ENCODE data around the gene SP110. TPM values are rescaled to one million over a fixed set of nuclear protein-coding genes. Genes with fewer than 3 reads are reported as not detected.
A peak's percentile ranks its signal among the peaks of the same experiment; 100 is the strongest.

Gene SP110
- total and polyA plus RNA-seq, 4 donors = 16.2 to 31.4 (median 28.1) TPM

DNA sequence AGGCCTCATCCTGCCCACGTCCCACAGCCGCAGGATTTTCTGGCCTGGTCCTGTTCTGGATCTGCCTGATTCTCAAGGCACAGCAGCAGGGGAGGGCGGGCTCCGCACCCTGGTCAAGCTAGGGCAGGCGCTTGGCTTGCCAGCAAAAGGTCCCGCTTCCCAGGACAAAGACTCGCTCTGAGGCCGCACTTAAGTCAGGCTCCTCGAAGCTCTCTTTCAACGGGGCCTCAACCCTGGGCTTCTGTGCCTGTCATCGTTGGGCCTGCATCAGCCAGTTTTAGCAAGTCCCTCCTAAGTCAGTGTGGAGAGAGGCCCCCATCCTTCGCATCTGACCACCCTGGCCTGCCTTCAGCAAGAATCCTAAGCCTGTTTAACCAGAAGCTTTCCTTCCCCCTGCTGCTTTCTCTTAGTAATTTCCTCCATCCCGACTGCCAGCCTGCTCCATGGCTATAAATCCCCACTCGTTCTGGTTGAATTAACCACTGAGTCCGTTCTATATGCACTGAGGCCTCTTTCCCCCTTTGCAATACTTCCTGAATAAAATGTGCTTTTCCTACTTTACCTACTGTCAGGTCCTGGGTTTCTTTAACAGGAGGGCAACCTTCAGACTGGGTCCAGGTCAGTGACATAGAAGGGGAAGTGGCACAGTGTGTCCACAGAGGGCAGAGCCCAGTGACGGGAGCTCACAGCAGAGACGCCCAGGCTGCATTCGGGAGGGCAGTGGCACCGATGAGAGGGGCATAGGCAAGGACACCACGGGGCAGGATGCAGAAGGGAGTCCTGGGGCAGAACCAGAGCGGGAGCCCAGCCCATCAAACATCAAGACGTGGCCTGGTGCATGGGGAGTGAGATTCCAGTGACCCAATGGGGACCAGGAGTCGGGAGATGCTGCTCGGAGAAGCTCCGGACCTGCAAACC, 62.7 kb downstream of the SP110 start:
- TF ChIP-seq, protein P1, sequence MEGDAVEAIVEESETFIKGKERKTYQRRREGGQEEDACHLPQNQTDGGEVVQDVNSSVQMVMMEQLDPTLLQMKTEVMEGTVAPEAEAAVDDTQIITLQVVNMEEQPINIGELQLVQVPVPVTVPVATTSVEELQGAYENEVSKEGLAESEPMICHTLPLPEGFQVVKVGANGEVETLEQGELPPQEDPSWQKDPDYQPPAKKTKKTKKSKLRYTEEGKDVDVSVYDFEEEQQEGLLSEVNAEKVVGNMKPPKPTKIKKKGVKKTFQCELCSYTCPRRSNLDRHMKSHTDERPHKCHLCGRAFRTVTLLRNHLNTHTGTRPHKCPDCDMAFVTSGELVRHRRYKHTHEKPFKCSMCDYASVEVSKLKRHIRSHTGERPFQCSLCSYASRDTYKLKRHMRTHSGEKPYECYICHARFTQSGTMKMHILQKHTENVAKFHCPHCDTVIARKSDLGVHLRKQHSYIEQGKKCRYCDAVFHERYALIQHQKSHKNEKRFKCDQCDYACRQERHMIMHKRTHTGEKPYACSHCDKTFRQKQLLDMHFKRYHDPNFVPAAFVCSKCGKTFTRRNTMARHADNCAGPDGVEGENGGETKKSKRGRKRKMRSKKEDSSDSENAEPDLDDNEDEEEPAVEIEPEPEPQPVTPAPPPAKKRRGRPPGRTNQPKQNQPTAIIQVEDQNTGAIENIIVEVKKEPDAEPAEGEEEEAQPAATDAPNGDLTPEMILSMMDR (IDR thresholded peaks at IDR 0.05; ENCODE audit: control extremely low read depth, extremely low read depth) = no peak
- no peak overlapping the region for H3K9ac ChIP-seq (ENCODE audit: insufficient read depth in 1 of 2, low read length in 2 of 2)
- H3K36me3 ChIP-seq (ENCODE audit: control insufficient read depth in 4 of 4, insufficient read depth in 4 of 4, low read length in 4 of 4) = no peaks in the 10 kb centered on the region
- no peaks in the 10 kb centered on the region for H3K27me3 ChIP-seq (ENCODE audit: control insufficient read depth in 3 of 3, insufficient read depth in 3 of 3, low read length in 2 of 3)
- ATAC-seq (ENCODE audit: insufficient read depth, low FRiP score) (no peak), DNase-seq (no peak)
- H3K27ac ChIP-seq (ENCODE audit: low read depth in 1 of 2, low read length in 1 of 2) = no peak overlapping the region
- no peaks in the 10 kb centered on the region for H3K4me1 ChIP-seq (ENCODE audit: control insufficient read depth in 5 of 5, insufficient read depth in 5 of 5, low read length in 5 of 5)
- WGBS, 2 donors = 79 to 84% methylated on average over 25 of the region's 25 CpGs
- peaks cover 0 to 2% (median 0%) of the 10 kb centered on the region in 4 donors for H3K9me3 ChIP-seq (ENCODE audit: control insufficient read depth in 4 of 4, insufficient read depth in 3 of 4, low read length in 3 of 4)
- no peak overlapping the region for H3K4me3 ChIP-seq

DNA sequence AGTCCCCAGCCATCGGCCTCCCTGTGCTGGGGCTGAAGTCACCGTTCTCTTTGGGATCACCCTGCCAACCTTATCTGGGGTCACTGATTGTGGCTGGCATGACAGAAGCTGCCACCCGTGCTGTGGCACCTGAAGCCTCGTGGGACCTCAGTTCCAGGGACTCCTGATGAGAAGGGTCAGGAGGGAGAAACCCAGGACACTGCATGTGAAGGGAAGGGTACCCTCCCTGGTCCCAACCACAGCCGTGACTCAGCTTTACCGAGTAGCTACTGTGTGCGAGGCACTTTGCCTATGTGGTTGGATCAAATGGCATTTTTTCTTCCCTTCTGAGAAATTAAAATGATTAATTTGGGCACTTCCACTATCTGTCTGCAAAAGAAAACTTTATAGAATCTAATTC, 64.4 kb downstream of the SP110 start:
- TF ChIP-seq, protein P1 (IDR thresholded peaks at IDR 0.05; ENCODE audit: control extremely low read depth, extremely low read depth) = no peak
- ATAC-seq (ENCODE audit: insufficient read depth, low FRiP score) (no peak), DNase-seq (no peak)
- no peak overlapping the region for H3K9ac ChIP-seq (ENCODE audit: insufficient read depth in 1 of 2, low read length in 2 of 2)
- H3K4me3 ChIP-seq = no peak overlapping the region
- no peaks in the 10 kb centered on the region for H3K4me1 ChIP-seq (ENCODE audit: control insufficient read depth in 5 of 5, insufficient read depth in 5 of 5, low read length in 5 of 5)
- peaks cover 0 to 2% (median 0%) of the 10 kb centered on the region in 4 donors for H3K9me3 ChIP-seq (ENCODE audit: control insufficient read depth in 4 of 4, insufficient read depth in 3 of 4, low read length in 3 of 4)
- no peak overlapping the region for H3K27ac ChIP-seq (ENCODE audit: low read depth in 1 of 2, low read length in 1 of 2)
- H3K27me3 ChIP-seq (ENCODE audit: control insufficient read depth in 3 of 3, insufficient read depth in 3 of 3, low read length in 2 of 3) = no peaks in the 10 kb centered on the region
- 35 to 64% methylated on average over 7 of the region's 7 CpGs for WGBS, 2 donors
- H3K36me3 ChIP-seq (ENCODE audit: control insufficient read depth in 4 of 4, insufficient read depth in 4 of 4, low read length in 4 of 4) = no peaks in the 10 kb centered on the region

DNA sequence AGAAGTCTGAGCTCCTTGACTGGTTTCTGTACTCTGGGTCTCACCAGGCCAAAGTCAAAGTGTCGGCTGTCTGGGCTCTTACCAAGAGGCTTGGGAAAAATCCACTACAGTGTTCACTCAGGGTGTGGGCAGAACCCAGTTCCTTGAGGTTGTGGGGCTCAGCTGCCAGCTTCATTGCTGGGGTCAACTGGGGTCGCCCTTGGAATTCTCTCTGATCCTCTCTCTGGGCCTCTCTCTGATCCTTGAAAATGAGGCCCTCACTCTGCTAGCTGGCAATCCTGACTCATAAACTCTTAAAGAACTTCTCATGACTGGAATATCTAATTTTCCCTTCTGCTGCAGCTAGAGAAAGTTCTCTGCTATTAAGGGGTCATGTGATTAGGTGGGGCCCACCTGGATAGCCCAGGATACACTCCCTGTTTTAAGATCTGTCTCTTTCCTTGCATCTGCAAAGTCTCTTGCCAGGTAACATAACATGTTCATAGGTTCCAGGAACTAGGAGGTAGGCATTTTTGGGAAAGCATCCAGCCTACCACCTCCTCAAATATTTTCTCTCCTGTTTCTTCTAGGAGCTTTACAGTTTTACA, 66.3 kb downstream of the SP110 start:
- no peak for ATAC-seq (ENCODE audit: insufficient read depth, low FRiP score)
- no peak overlapping the region for H3K4me3 ChIP-seq
- H3K27ac ChIP-seq (ENCODE audit: low read depth in 1 of 2, low read length in 1 of 2) = no peak overlapping the region
- H3K36me3 ChIP-seq (ENCODE audit: control insufficient read depth in 4 of 4, insufficient read depth in 4 of 4, low read length in 4 of 4) = no peaks in the 10 kb centered on the region
- H3K9ac ChIP-seq (ENCODE audit: insufficient read depth in 1 of 2, low read length in 2 of 2) = no peak overlapping the region
- TF ChIP-seq, protein P1 (IDR thresholded peaks at IDR 0.05; ENCODE audit: control extremely low read depth, extremely low read depth) = no peak
- H3K9me3 ChIP-seq (ENCODE audit: control insufficient read depth in 4 of 4, insufficient read depth in 3 of 4, low read length in 3 of 4) = peaks cover 0 to 2% (median 0%) of the 10 kb centered on the region in 4 donors
- H3K27me3 ChIP-seq (ENCODE audit: control insufficient read depth in 3 of 3, insufficient read depth in 3 of 3, low read length in 2 of 3) = no peaks in the 10 kb centered on the region
- H3K4me1 ChIP-seq (ENCODE audit: control insufficient read depth in 5 of 5, insufficient read depth in 5 of 5, low read length in 5 of 5) = no peaks in the 10 kb centered on the region
- WGBS, 2 donors = 35 to 80% methylated on average over 2 of the region's 2 CpGs
- DNase-seq = peak in 1 of 3 donors; percentile 7
